K562 (cell line): ENCODE results near the gene SH2D5. TPM values are rescaled to one million over a fixed set of nuclear protein-coding genes. Genes with fewer than 3 reads are reported as not detected.

Experiments
- C11orf30 ChIP-seq: fragments of 450-650 bp; IDR thresholded peaks from 2 replicates; pipeline ENCODE4 v1.6.1; 2016; ENCODE audit warnings: low read depth, mild to moderate bottlenecking
- CBFB ChIP-seq: sonication (generic); formaldehyde crosslinking; IDR thresholded peaks from 2 replicates; pipeline ENCODE4 v1.4.0; 2020; ENCODE audit warnings: mild to moderate bottlenecking, missing genetic modification reagents
- CBX1 ChIP-seq: sonication (generic); IDR thresholded peaks from 2 replicates; pipeline ENCODE4 v1.6.1; 2016; ENCODE audit warnings: antibody characterized with exemption, low read depth, mild to moderate bottlenecking
- CTCFL ChIP-seq: IDR thresholded peaks from 2 replicates; pipeline ENCODE4 v1.6.1; 2011; ENCODE audit warnings: borderline replicate concordance, low read depth, mild to moderate bottlenecking, moderate library complexity, low read length; ENCODE audit not compliant: insufficient read depth, poor library complexity, severe bottlenecking
- DNMT1 ChIP-seq: fragments of 450-650 bp; IDR thresholded peaks from 2 replicates; pipeline ENCODE4 v1.6.1; 2016; ENCODE audit warnings: antibody characterized with exemption, mild to moderate bottlenecking
- E2F6 ChIP-seq, 2 experiments: IDR thresholded peaks; 2 replicates each; pipeline ENCODE4 v1.6.1; 2011; ENCODE audit warnings: borderline replicate concordance in 1 of 2, control low read depth in 1 of 2, low read depth in 1 of 2, low read length in 1 of 2, mild to moderate bottlenecking in 1 of 2, mixed read lengths in 1 of 2, moderate library complexity in 1 of 2; ENCODE audit not compliant: insufficient read depth in 1 of 2, insufficient read length in 1 of 2, poor library complexity in 1 of 2, severe bottlenecking in 1 of 2; ENCODE audit errors: extremely low read depth in 1 of 2
- GABPB1 ChIP-seq: sonication (generic); formaldehyde crosslinking; IDR thresholded peaks from 2 replicates; pipeline ENCODE4 v1.8.0; 2022; ENCODE audit warnings: mild to moderate bottlenecking, missing genetic modification reagents
- MAX ChIP-seq: sonication (generic); formaldehyde crosslinking; IDR thresholded peaks from 2 replicates; pipeline ENCODE4 v1.9.0; 2022; ENCODE audit warnings: mild to moderate bottlenecking, missing genetic modification reagents
- MYC ChIP-seq, 2 experiments: fragments of 250-450 bp in 1 of 2; sonication (Bioruptor Pico) in 1 of 2; IDR thresholded peaks; 2 replicates each; pipeline versions ENCODE4 v1.5.1 to v1.6.1; 2012 to 2021; ENCODE audit warnings: low read depth in 2 of 2, borderline replicate concordance in 1 of 2, improper control_type of control experiment in 1 of 2, low read length in 1 of 2, mild to moderate bottlenecking in 1 of 2, moderate library complexity in 1 of 2
- NONO ChIP-seq, 2 experiments: fragments of 200-400 bp in 1 of 2; fragments of 450-650 bp in 1 of 2; formaldehyde crosslinking in 1 of 2; IDR thresholded peaks; 2 replicates each; pipeline ENCODE4 v1.6.1; 2017; ENCODE audit warnings: low read depth in 2 of 2, mild to moderate bottlenecking in 2 of 2, moderate library complexity in 2 of 2, low read length in 1 of 2
- SNAPC5 ChIP-seq: fragments of 250-450 bp; sonication (Bioruptor Pico); IDR thresholded peaks from 2 replicates; pipeline ENCODE4 v1.8.0; 2021; ENCODE audit warnings: moderate library complexity, mild to moderate bottlenecking, inconsistent platforms
- TBL1XR1 ChIP-seq, 2 experiments: IDR thresholded peaks; 2 replicates each; pipeline ENCODE4 v1.6.1; 2012; ENCODE audit warnings: improper control_type of control experiment in 2 of 2, low read length in 2 of 2, mild to moderate bottlenecking in 1 of 2
- ZBTB33 ChIP-seq: sonication (generic); formaldehyde crosslinking; IDR thresholded peaks from 2 replicates; pipeline ENCODE4 v1.8.1; 2023; ENCODE audit warnings: mild to moderate bottlenecking, missing genetic modification reagents
- ZKSCAN3 ChIP-seq: fragments of 250-450 bp; sonication (Bioruptor Pico); IDR thresholded peaks from 2 replicates; pipeline ENCODE4 v1.4.0; 2020
- ZNF280B ChIP-seq: fragments of 250-450 bp; sonication (Bioruptor Pico); IDR thresholded peaks from 2 replicates; pipeline ENCODE4 v1.5.1; 2021; ENCODE audit warnings: mild to moderate bottlenecking
- ZNF717 ChIP-seq: fragments of 250-450 bp; sonication (Bioruptor Pico); IDR thresholded peaks from 2 replicates; pipeline ENCODE4 v1.5.0; 2021
- ZNF77 ChIP-seq: fragments of 250-450 bp; sonication (Bioruptor Pico); IDR thresholded peaks from 2 replicates; pipeline ENCODE4 v1.5.0; 2020
- polyA plus RNA-seq, 8 experiments: library from polyadenylated mRNA; depleted of rRNA in 4 of 8; stranded (reverse) in 5 of 8; unstranded in 3 of 8; fragments of >200 nt; fragmentation: Nextera tagmentation in 2 of 8; fragmentation: Illumina TruSeq in 1 of 8; extraction: Ambion mirVana in 2 of 8; extraction: Trizol in 1 of 8; gene quantifications; 2 replicates each; pipeline versions ENCODE4 v1.2.1 to v1.2.3, GENCODE V29; 2011 to 2014; ENCODE audit warnings: inconsistent platforms in 1 of 8, missing spikeins in 1 of 8
- total RNA-seq, 7 experiments: library from RNA; depleted of rRNA in 6 of 7; stranded (reverse); fragments of >200 nt in 6 of 7; fragmentation: Illumina TruSeq in 2 of 7; extraction: Trizol in 2 of 7; gene quantifications; 2 replicates each; pipeline versions ENCODE4 v1.2.1 to v1.2.3, GENCODE V29; 2011 to 2021; ENCODE audit warnings: low replicate concordance in 1 of 7

SH2D5 gene
- total and polyA plus RNA-seq, 9 of the 15 experiments (the other 6 are each of a cell fraction or from before 2014, with no cell fraction given) = 0.06 to 0.11 TPM; not detected in 7

- no peak for TF ChIP-seq CTCFL
- 0 out of 4 replicates have a peak, but pooled peaks of 1 of the 2 experiments have one; percentile 30 for TF ChIP-seq NONO (IDR thresholded peaks at IDR 0.05; ENCODE audit: low read depth in 2 of 2, low read length in 1 of 2)
- 0 out of 2 replicates have a peak, but pooled peaks have one; percentile 18 for TF ChIP-seq CBFB (CRISPR knock-in tag)
- TF ChIP-seq DNMT1 = no peak
- TF ChIP-seq TBL1XR1 (IDR thresholded peaks at IDR 0.05; ENCODE audit: low read length in 2 of 2) = 0 out of 4 replicates have a peak, but pooled peaks of 1 of the 2 experiments have one; percentile 44
- no peak for TF ChIP-seq ZNF280B (CRISPR knock-in tag)
- no peak for TF ChIP-seq ZNF77
- TF ChIP-seq ZBTB33 (CRISPR knock-in tag) = 0 out of 2 replicates have a peak, but pooled peaks have one; percentile 23
- peak; percentile 73 to 81 for TF ChIP-seq E2F6 (IDR thresholded peaks at IDR 0.05; ENCODE audit: borderline replicate concordance in 1 of 2, extremely low read depth in 1 of 2, insufficient read depth in 1 of 2, insufficient read length in 1 of 2, low read depth in 1 of 2, low read length in 1 of 2, poor library complexity in 1 of 2, severe bottlenecking in 1 of 2)
- no peak for TF ChIP-seq C11orf30
- peak; percentile 84 for TF ChIP-seq MAX (CRISPR knock-in tag)
- TF ChIP-seq ZKSCAN3 (CRISPR knock-in tag) = no peak
- no peak for TF ChIP-seq SNAPC5 (CRISPR knock-in tag)
- TF ChIP-seq CBX1 = 0 out of 2 replicates have a peak, but pooled peaks have one; percentile 27
- TF ChIP-seq ZNF717 (CRISPR knock-in tag) = no peak
- TF ChIP-seq GABPB1 (CRISPR knock-in tag) = peak; percentile 57; the same call in 1 of the 2 replicates
- TF ChIP-seq MYC (IDR thresholded peaks at IDR 0.05; ENCODE audit: low read depth, low read length) = peak; percentile 60; the same call in 1 of the 2 replicates
- no peak for TF ChIP-seq MYC (CRISPR knock-in tag; IDR thresholded peaks at IDR 0.05; ENCODE audit: borderline replicate concordance, low read depth)
Observed at GRCh38 chr1:20696397-20697333, 35.8 kb downstream of the SH2D5 start (continued).
